Activated naive CD8-positive, alpha-beta T cell treated with anti-CD3 and anti-CD28 coated beads, Interleukin-2, amount 50 U/mL, for 16 hours (primary cell): ENCODE data around the gene SLC1A1.
"Not testable (repeated sequence)": the region's sequence is repeated elsewhere in the genome, so short reads cannot be mapped to it uniquely, and the experiment has no call there.

Source experiments
- DNase-seq: peaks from one replicate; pipeline ENCODE4 v3.0.0-alpha.2; 2020; ENCODE audit warnings: low read depth, low spot score

The SLC1A1 gene

GRCh38 chr9:4506490-4506889 lies 16.2 kb downstream of the SLC1A1 start:
- DNase-seq = no peak

GRCh38 chr9:4507306-4508130 lies 17.2 kb downstream of the SLC1A1 start:
- DNase-seq = no peak

- DNase-seq = no peak
These were observed 18.1 kb downstream of the SLC1A1 start for GRCh38 chr9:4508246-4508906.

GRCh38 chr9:4508907-4509589 lies 18.8 kb downstream of the SLC1A1 start:
- DNase-seq = no peak

- no peak for DNase-seq
These were observed 19.3 kb downstream of the SLC1A1 start for GRCh38 chr9:4509590-4509984.

GRCh38 chr9:4510546-4511322 lies 20.5 kb downstream of the SLC1A1 start:
- no peak for DNase-seq

GRCh38 chr9:4514252-4515128 lies 24.2 kb downstream of the SLC1A1 start:
- no peak for DNase-seq

- no peak for DNase-seq
These were observed 25.7 kb downstream of the SLC1A1 start for GRCh38 chr9:4515958-4516375.

- no peak for DNase-seq
These were observed 27.0 kb downstream of the SLC1A1 start for GRCh38 chr9:4517274-4517673.

GRCh38 chr9:4519604-4520003 lies 29.3 kb downstream of the SLC1A1 start:
- DNase-seq = no peak

- DNase-seq = no peak
These were observed 29.8 kb downstream of the SLC1A1 start for GRCh38 chr9:4520055-4520454.

GRCh38 chr9:4530375-4530774 lies 40.1 kb downstream of the SLC1A1 start:
- DNase-seq = no peak

- not testable (repeated sequence) for DNase-seq
These were observed 40.6 kb downstream of the SLC1A1 start for GRCh38 chr9:4530831-4531230.

GRCh38 chr9:4531355-4531754 lies 41.1 kb downstream of the SLC1A1 start:
- DNase-seq = not testable (repeated sequence)

GRCh38 chr9:4533881-4534280 lies 43.6 kb downstream of the SLC1A1 start:
- not testable (repeated sequence) for DNase-seq

GRCh38 chr9:4536196-4536595 lies 45.9 kb downstream of the SLC1A1 start:
- not testable (repeated sequence) for DNase-seq

GRCh38 chr9:4537581-4537980 lies 47.3 kb downstream of the SLC1A1 start:
- DNase-seq = no peak

GRCh38 chr9:4538107-4538506 lies 47.8 kb downstream of the SLC1A1 start:
- DNase-seq = no peak

GRCh38 chr9:4538621-4539020 lies 48.4 kb downstream of the SLC1A1 start:
- DNase-seq = no peak

- DNase-seq = no peak
These were observed 50.2 kb downstream of the SLC1A1 start for GRCh38 chr9:4540425-4540824.

GRCh38 chr9:4541281-4541680 lies 51.0 kb downstream of the SLC1A1 start:
- DNase-seq = no peak
